Activated T-cell treated with anti-CD3 and anti-CD28 coated beads, Interleukin-2, amount 50 U/mL, for 72 hours (primary cell): ENCODE results near the gene CDH4. TPM values are rescaled to one million over a fixed set of nuclear protein-coding genes. Genes with fewer than 3 reads are reported as not detected.

Source experiments
- ATAC-seq, 2 donors: fragments of 150-1000 bp; cut with Tn5 transposase; replicated peaks in 1 of 2; 2 replicates each; pipeline ENCODE4 v1.10.0; 2021; ENCODE audit warnings: moderate library complexity in 2 of 2, mild to moderate bottlenecking in 1 of 2
- DNase-seq, 2 donors: peaks; one replicate each; pipeline ENCODE4 v3.0.0; 2021 to 2022; ENCODE audit warnings: mixed read lengths in 1 of 2
- H3K27ac Mint-ChIP-seq: one replicate; pipeline ENCODE4 v1.8.0; 2022; ENCODE audit warnings: mild to moderate bottlenecking, moderate library complexity, mixed read lengths
- H3K27me3 Mint-ChIP-seq: one replicate; pipeline ENCODE4 v1.8.0; 2022; ENCODE audit warnings: low read depth, mixed read lengths
- H3K36me3 Mint-ChIP-seq, 2 donors: one replicate each; pipeline ENCODE4 v1.8.0; 2022; ENCODE audit warnings: mixed read lengths in 2 of 2, mild to moderate bottlenecking in 1 of 2; ENCODE audit not compliant: insufficient read depth in 2 of 2
- H3K4me1 Mint-ChIP-seq: one replicate; pipeline ENCODE4 v1.8.0; 2022; ENCODE audit warnings: low read depth, mixed read lengths
- H3K4me3 Mint-ChIP-seq, 2 donors: one replicate each; pipeline ENCODE4 v1.8.0; 2022; ENCODE audit warnings: mild to moderate bottlenecking in 2 of 2, mixed read lengths in 2 of 2, moderate library complexity in 2 of 2
- H3K9me3 Mint-ChIP-seq, 2 donors: one replicate each; pipeline ENCODE4 v1.8.0; 2022; ENCODE audit warnings: mixed read lengths in 2 of 2
- total RNA-seq, 2 donors: library from RNA; stranded (reverse); gene quantifications; one replicate each; pipeline ENCODE4 v1.2.3, GENCODE V29; 2022

The CDH4 gene
- total RNA-seq, 2 donors from 2014 or later = 0.17 to 0.35 TPM

GRCh38 chr20:61317966-61318530, 66.0 kb downstream of the CDH4 start:
- Mint-ChIP-seq H3K4me3 (no peak overlapping the region), H3K36me3 (no peaks in the 10 kb centered on the region), H3K9me3 (no peaks in the 10 kb centered on the region), H3K27me3 (no peaks in the 10 kb centered on the region), H3K27ac (no peak overlapping the region), H3K4me1 (no peaks in the 10 kb centered on the region)
- DNase-seq = no peak
- ATAC-seq = no peak

GRCh38 chr20:61320691-61321425, 68.8 kb downstream of the CDH4 start:
- H3K36me3 Mint-ChIP-seq = no peaks in the 10 kb centered on the region
- no peaks in the 10 kb centered on the region for H3K9me3 Mint-ChIP-seq
- no peaks in the 10 kb centered on the region for H3K27me3 Mint-ChIP-seq
- no peak overlapping the region for H3K4me3 Mint-ChIP-seq
- H3K4me1 Mint-ChIP-seq = no peaks in the 10 kb centered on the region
- DNase-seq (no peak), ATAC-seq (no peak)
- no peak overlapping the region for H3K27ac Mint-ChIP-seq

- DNase-seq (no peak), ATAC-seq (no peak)
- Mint-ChIP-seq H3K27me3 (no peaks in the 10 kb centered on the region), H3K27ac (no peak overlapping the region), H3K36me3 (no peaks in the 10 kb centered on the region), H3K4me1 (no peaks in the 10 kb centered on the region), H3K4me3 (no peak overlapping the region), H3K9me3 (no peaks in the 10 kb centered on the region)
These were observed 69.4 kb downstream of the CDH4 start for GRCh38 chr20:61321481-61321880.

GRCh38 chr20:61322151-61322865, 70.2 kb downstream of the CDH4 start:
- H3K9me3 Mint-ChIP-seq = no peaks in the 10 kb centered on the region
- ATAC-seq (no peak), DNase-seq (no peak)
- no peak overlapping the region for H3K4me3 Mint-ChIP-seq
- H3K36me3 Mint-ChIP-seq = no peaks in the 10 kb centered on the region
- no peaks in the 10 kb centered on the region for H3K27me3 Mint-ChIP-seq
- no peak overlapping the region for H3K27ac Mint-ChIP-seq
- no peaks in the 10 kb centered on the region for H3K4me1 Mint-ChIP-seq

- no peak overlapping the region for H3K27ac Mint-ChIP-seq
- H3K36me3 Mint-ChIP-seq = peaks cover 0 to 2% of the 10 kb centered on the region in 2 donors
- no peak for ATAC-seq
- H3K27me3 Mint-ChIP-seq = no peaks in the 10 kb centered on the region
- no peak for DNase-seq
- no peak overlapping the region for H3K4me3 Mint-ChIP-seq
- no peaks in the 10 kb centered on the region for H3K4me1 Mint-ChIP-seq
- peaks cover 0 to 2% of the 10 kb centered on the region in 2 donors for H3K9me3 Mint-ChIP-seq
These were observed 72.8 kb downstream of the CDH4 start for GRCh38 chr20:61324906-61325305.

- ATAC-seq = no peak
- Mint-ChIP-seq H3K27me3 (no peaks in the 10 kb centered on the region), H3K36me3 (peaks cover 0 to 2% of the 10 kb centered on the region in 2 donors), H3K9me3 (peaks cover 0 to 2% of the 10 kb centered on the region in 2 donors), H3K27ac (no peak overlapping the region), H3K4me1 (no peaks in the 10 kb centered on the region), H3K4me3 (no peak overlapping the region)
- no peak for DNase-seq
These were observed 73.7 kb downstream of the CDH4 start for GRCh38 chr20:61325718-61326117.

- peaks cover 0 to 2% of the 10 kb centered on the region in 2 donors for H3K36me3 Mint-ChIP-seq
- no peaks in the 10 kb centered on the region for H3K4me1 Mint-ChIP-seq
- H3K9me3 Mint-ChIP-seq = peaks cover 0 to 2% of the 10 kb centered on the region in 2 donors
- no peak overlapping the region for H3K4me3 Mint-ChIP-seq
- no peaks in the 10 kb centered on the region for H3K27me3 Mint-ChIP-seq
- no peak overlapping the region for H3K27ac Mint-ChIP-seq
- peak in 1 of 2 donors; percentile 2 for DNase-seq
- ATAC-seq = peak in 1 of 2 donors; percentile 44
These were observed 77.0 kb downstream of the CDH4 start for GRCh38 chr20:61328911-61329558.

- H3K27ac Mint-ChIP-seq = no peak overlapping the region
- no peaks in the 10 kb centered on the region for H3K4me1 Mint-ChIP-seq
- H3K36me3 Mint-ChIP-seq = peaks cover 0 to 2% of the 10 kb centered on the region in 2 donors
- H3K4me3 Mint-ChIP-seq = no peak overlapping the region
- DNase-seq (no peak), ATAC-seq (no peak)
- no peaks in the 10 kb centered on the region for H3K27me3 Mint-ChIP-seq
- peaks cover 0 to 2% of the 10 kb centered on the region in 2 donors for H3K9me3 Mint-ChIP-seq
These were observed 78.4 kb downstream of the CDH4 start for GRCh38 chr20:61330441-61330840.

GRCh38 chr20:61331543-61331942, 79.5 kb downstream of the CDH4 start:
- H3K27me3 Mint-ChIP-seq = no peaks in the 10 kb centered on the region
- peaks cover 0 to 2% of the 10 kb centered on the region in 2 donors for H3K36me3 Mint-ChIP-seq
- no peak overlapping the region for H3K4me3 Mint-ChIP-seq
- DNase-seq (no peak), ATAC-seq (no peak)
- no peak overlapping the region for H3K27ac Mint-ChIP-seq
- H3K4me1 Mint-ChIP-seq = no peaks in the 10 kb centered on the region
- H3K9me3 Mint-ChIP-seq = peaks cover 1 to 2% of the 10 kb centered on the region in 2 donors

GRCh38 chr20:61332016-61332975, 80.2 kb downstream of the CDH4 start:
- no peak overlapping the region for H3K4me3 Mint-ChIP-seq
- no peak for ATAC-seq
- no peak overlapping the region for H3K27ac Mint-ChIP-seq
- H3K4me1 Mint-ChIP-seq = no peaks in the 10 kb centered on the region
- DNase-seq = no peak
- peaks cover 1 to 5% of the 10 kb centered on the region in 2 donors for H3K9me3 Mint-ChIP-seq
- peaks cover 0 to 2% of the 10 kb centered on the region in 2 donors for H3K36me3 Mint-ChIP-seq
- H3K27me3 Mint-ChIP-seq = no peaks in the 10 kb centered on the region

GRCh38 chr20:61333484-61334108, 81.5 kb downstream of the CDH4 start:
- H3K4me1 Mint-ChIP-seq = no peaks in the 10 kb centered on the region
- peaks cover 0 to 2% of the 10 kb centered on the region in 2 donors for H3K36me3 Mint-ChIP-seq
- peaks cover 1 to 5% of the 10 kb centered on the region in 2 donors for H3K9me3 Mint-ChIP-seq
- no peaks in the 10 kb centered on the region for H3K27me3 Mint-ChIP-seq
- DNase-seq (no peak), ATAC-seq (no peak)
- H3K4me3 Mint-ChIP-seq = no peak overlapping the region
- no peak overlapping the region for H3K27ac Mint-ChIP-seq

GRCh38 chr20:61340157-61340556, 88.1 kb downstream of the CDH4 start:
- Mint-ChIP-seq H3K4me1 (no peaks in the 10 kb centered on the region), H3K9me3 (peaks cover 1 to 3% of the 10 kb centered on the region in 2 donors), H3K27me3 (peaks cover 5% of the 10 kb centered on the region), H3K4me3 (no peak overlapping the region), H3K27ac (no peak overlapping the region), H3K36me3 (no peaks in the 10 kb centered on the region)
- DNase-seq (no peak), ATAC-seq (no peak)
